WTC11 (cell line): ENCODE results near the gene FMR1.

Experiments used
- ATF3 ChIP-seq: sonication (generic); formaldehyde crosslinking; conservative IDR thresholded peaks from 2 replicates; pipeline ENCODE4 v1.8.1; 2022; ENCODE audit warnings: mild to moderate bottlenecking, missing genetic modification reagents
- CREB1 ChIP-seq: sonication (generic); formaldehyde crosslinking; IDR thresholded peaks from 2 replicates; pipeline ENCODE4 v1.8.0; 2023; ENCODE audit warnings: mild to moderate bottlenecking, missing genetic modification reagents
- CREM ChIP-seq: sonication (generic); formaldehyde crosslinking; IDR thresholded peaks from 2 replicates; pipeline ENCODE4 v1.8.1; 2022; ENCODE audit warnings: mild to moderate bottlenecking, missing genetic modification reagents, moderate library complexity
- CTCF ChIP-seq: fragments of 200-600 bp; IDR thresholded peaks from 2 replicates; pipeline ENCODE4 v1.8.0; 2022; ENCODE audit warnings: antibody characterized with exemption
- FOXJ3 ChIP-seq: sonication (generic); formaldehyde crosslinking; IDR thresholded peaks from 2 replicates; pipeline ENCODE4 v1.9.0; 2021; ENCODE audit warnings: missing genetic modification reagents, mild to moderate bottlenecking, borderline replicate concordance
- MAX ChIP-seq: sonication (generic); formaldehyde crosslinking; IDR thresholded peaks from 2 replicates; pipeline ENCODE4 v1.8.0; 2022; ENCODE audit warnings: mild to moderate bottlenecking, missing genetic modification reagents
- NFYB ChIP-seq: sonication (generic); formaldehyde crosslinking; conservative IDR thresholded peaks from 2 replicates; pipeline ENCODE4 v1.8.0; 2022; ENCODE audit warnings: low read depth, missing genetic modification reagents
- NR3C1 ChIP-seq: sonication (generic); formaldehyde crosslinking; conservative IDR thresholded peaks from 2 replicates; pipeline ENCODE4 v1.8.1; 2023; ENCODE audit warnings: low read depth, mild to moderate bottlenecking, missing genetic modification reagents
- RORB ChIP-seq: fragments of 250-450 bp; sonication (Bioruptor Pico); IDR thresholded peaks from 2 replicates; pipeline ENCODE4 v1.9.0; 2021; ENCODE audit warnings: mild to moderate bottlenecking
- SP1 ChIP-seq: sonication (generic); formaldehyde crosslinking; conservative IDR thresholded peaks from 2 replicates; pipeline ENCODE4 v1.8.1; 2022; ENCODE audit warnings: missing genetic modification reagents
- TCF7 ChIP-seq: sonication (generic); formaldehyde crosslinking; IDR thresholded peaks from 2 replicates; pipeline ENCODE4 v1.8.0; 2022; ENCODE audit warnings: mild to moderate bottlenecking, low read depth, missing genetic modification reagents, moderate library complexity
- ZNF263 ChIP-seq: sonication (generic); formaldehyde crosslinking; IDR thresholded peaks from 2 replicates; pipeline ENCODE4 v1.8.1; 2022; ENCODE audit warnings: low read depth, mild to moderate bottlenecking, moderate library complexity, missing genetic modification reagents
- ZNF416 ChIP-seq: fragments of 250-450 bp; sonication (Bioruptor Pico); IDR thresholded peaks from 2 replicates; pipeline ENCODE4 v1.9.0; 2021; ENCODE audit warnings: mild to moderate bottlenecking, inconsistent platforms

GRCh38 chrX:147953976-147954375 is 42.3 kb downstream of the FMR1 start:
- TF ChIP-seq CTCF = no peak
- TF ChIP-seq TCF7 (CRISPR knock-in tag) = no peak
- TF ChIP-seq NFYB (CRISPR knock-in tag) = no peak
- no peak for TF ChIP-seq RORB (CRISPR knock-in tag)
- TF ChIP-seq SP1 = no peak
- no peak for TF ChIP-seq ZNF263 (CRISPR knock-in tag)
- TF ChIP-seq FOXJ3 (CRISPR knock-in tag) = no peak
- TF ChIP-seq CREM (CRISPR knock-in tag) = no peak
- no peak for TF ChIP-seq ZNF416 (CRISPR knock-in tag)
- no peak for TF ChIP-seq NR3C1 (CRISPR knock-in tag)
- no peak for TF ChIP-seq MAX (CRISPR knock-in tag)
- no peak for TF ChIP-seq CREB1 (CRISPR knock-in tag)
- no peak for TF ChIP-seq ATF3 (CRISPR knock-in tag)
